GM10266 (cell line): ENCODE results near the gene HEXD.

Source experiments
- DNase-seq: peaks from one replicate; pipeline ENCODE4 v3.0.0; 2012; ENCODE audit errors: extremely low spot score
- TF ChIP-seq, protein P1 (sequence below): IDR thresholded peaks from 2 replicates; pipeline ENCODE4 v1.5.1; 2012; ENCODE audit warnings: mild to moderate bottlenecking, low read depth; ENCODE audit not compliant: control insufficient read depth, insufficient read depth; ENCODE audit errors: missing control alignments

The HEXD gene

DNA sequence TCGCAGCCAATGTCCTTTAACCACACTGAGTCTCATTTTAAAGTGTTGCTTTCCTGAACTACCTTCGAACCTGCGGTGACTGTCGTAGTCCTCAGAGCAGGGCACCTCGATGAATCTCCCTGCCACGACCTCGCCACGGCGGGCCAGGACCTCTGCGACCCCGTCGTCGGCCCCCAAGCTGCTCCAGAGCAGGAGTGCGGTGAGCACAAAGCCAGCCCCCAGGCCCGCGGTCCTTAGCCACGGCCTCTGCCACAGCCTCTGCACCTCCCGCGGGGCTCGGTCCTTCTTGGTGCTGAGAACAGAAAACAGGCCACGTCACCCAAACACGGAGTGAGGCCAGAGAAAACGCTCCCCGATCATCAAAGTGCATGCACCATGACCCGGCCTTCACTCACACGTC is 2.8 kb upstream of the HEXD start:
- DNase-seq = no peak
- TF ChIP-seq, protein P1, sequence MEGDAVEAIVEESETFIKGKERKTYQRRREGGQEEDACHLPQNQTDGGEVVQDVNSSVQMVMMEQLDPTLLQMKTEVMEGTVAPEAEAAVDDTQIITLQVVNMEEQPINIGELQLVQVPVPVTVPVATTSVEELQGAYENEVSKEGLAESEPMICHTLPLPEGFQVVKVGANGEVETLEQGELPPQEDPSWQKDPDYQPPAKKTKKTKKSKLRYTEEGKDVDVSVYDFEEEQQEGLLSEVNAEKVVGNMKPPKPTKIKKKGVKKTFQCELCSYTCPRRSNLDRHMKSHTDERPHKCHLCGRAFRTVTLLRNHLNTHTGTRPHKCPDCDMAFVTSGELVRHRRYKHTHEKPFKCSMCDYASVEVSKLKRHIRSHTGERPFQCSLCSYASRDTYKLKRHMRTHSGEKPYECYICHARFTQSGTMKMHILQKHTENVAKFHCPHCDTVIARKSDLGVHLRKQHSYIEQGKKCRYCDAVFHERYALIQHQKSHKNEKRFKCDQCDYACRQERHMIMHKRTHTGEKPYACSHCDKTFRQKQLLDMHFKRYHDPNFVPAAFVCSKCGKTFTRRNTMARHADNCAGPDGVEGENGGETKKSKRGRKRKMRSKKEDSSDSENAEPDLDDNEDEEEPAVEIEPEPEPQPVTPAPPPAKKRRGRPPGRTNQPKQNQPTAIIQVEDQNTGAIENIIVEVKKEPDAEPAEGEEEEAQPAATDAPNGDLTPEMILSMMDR = no peak

DNA sequence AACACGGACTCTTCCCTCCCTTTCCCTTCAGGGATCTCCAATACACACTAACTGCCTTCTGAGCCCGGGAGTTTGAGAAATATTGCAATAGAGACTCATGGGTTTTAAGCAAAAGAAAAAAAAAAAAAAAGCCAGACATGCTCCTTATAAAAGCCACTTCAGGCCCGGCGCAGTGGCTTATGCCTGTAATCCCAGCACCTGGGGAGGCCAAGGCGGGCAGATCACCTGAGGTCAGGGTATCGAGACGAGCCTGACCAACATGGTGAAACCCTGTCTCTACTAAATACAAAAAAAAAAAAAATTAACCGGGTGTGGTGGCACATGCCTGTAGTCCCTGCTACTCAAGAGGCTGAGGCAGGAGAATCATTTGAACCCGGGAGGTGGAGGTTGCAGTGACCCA is 2.4 kb upstream of the HEXD start:
- DNase-seq = no peak
- TF ChIP-seq, protein P1 = no peak

DNA sequence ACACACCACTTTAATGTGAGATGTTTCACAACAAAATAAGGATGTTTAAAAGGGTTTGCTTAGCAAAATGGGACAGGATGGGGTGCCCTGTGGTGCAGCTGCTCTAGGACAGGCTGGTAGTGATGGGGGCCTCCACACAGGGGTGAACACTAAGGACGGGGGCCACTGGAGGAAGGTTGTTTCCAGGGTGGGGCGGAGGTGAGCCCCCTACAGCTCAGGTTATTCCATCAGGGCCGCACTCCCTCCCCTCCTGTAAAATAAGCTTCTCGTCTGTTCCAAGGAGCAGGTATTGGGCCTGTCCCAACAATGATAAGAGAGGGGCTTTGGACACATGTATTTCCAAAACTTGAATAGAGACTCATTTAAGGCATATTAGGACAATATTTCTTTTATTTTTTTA is 1.9 kb upstream of the HEXD start:
- TF ChIP-seq, protein P1 = no peak
- no peak for DNase-seq

DNA sequence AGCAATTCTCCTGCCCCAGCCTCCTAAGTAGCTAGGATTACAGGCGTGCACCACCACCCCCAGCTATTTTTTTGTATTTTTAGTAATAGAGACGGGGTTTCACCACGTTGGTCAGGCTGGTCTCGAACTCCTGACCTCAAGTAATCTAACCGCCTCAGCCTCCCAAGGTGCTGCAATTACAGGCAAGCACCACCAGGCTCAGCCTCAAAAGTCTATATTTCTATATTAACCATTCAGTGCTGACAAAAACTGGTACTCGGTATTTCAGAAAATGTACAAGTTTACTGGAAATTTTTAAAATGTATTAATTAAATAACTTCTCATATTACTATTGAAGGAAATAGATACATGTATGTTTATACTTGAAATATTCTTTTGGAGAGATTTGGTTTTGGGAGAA is 1.4 kb upstream of the HEXD start:
- TF ChIP-seq, protein P1 = no peak
- DNase-seq = no peak

DNA sequence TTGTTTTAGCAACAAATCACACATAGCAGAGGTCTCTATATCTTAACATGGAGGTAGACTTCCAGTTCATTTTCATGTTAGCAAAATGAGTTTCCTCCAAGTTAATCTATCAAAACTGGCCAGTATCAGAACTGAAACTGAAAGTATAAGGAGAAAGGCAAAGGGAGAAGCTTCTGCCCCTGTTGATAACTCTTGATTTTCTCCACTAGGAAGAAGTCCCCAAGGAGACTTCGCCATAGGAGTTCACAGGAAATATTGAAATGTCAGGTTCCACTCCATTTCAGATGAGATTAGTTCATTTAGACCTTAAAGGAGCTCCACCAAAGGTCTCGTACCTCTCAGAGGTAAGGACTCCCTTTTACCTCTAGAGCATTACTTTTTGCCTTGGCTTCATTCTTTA is 1.4 kb downstream of the HEXD start:
- TF ChIP-seq, protein P1 = no peak
- no peak for DNase-seq

DNA sequence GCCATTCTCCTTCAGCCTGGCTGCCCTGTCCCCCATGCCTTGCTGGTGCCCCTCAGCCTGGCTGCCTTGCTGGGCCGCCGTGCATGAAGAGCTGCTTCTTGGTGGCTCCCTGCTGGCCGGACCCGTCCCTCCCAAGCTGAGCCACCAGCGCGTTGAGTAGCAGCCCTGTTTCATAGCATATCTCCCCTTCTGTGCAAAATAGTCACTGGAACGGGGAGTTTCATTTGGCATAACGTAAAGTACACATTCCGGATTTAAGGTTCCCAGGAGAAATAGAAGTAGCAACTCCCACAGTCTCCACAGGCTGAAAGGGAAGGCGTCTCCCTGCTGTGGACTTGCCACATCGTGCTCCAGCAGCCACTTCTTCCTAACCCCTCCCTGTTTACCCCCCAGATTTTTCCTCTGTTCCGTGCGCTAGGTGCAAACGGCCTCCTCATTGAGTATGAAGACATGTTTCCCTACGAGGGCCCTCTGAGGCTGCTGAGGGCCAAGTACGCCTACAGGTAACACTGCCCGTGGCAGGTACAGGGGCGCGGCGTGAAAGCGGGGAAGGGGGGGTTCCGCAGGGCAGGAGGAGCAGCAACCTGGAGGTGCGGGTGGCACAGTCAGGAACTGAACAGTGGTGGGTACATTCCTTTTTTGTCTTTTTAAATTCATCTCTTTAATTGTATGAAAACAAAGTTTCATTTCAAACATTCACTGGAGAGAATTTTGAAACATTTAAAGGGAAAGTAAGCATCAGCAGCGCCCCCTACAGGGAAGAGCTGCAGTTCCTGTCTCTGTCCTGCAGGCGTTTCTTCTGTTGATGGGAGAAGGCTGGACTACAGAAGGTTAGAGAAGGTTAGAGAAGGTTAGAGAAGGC is 6.1 kb downstream of the HEXD start:
- peak; percentile 65 for DNase-seq
- TF ChIP-seq, protein P1 = peak; percentile 61

DNA sequence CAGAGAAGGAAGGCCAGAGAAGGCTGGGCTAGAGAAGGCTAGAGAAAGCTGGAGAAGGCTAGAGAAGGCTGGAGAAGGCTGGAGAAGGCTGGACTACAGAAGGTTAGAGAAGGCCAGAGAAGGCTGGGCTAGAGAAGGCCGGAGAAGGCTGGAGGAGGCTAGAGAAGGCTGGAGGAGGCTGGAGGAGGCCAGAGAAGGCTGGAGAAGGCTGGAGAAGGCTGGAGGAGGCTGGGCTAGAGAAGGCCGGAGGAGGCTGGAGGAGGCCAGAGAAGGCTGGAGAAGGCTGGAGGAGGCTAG is 6.7 kb downstream of the HEXD start:
- DNase-seq = no peak

More for the DNA sequence above, 6.7 kb downstream of the HEXD start:
- TF ChIP-seq, protein P1 = no peak
